Adrenal gland (tissue), 12 donors: ENCODE results near the gene ARHGEF28. TPM values are rescaled to one million over a fixed set of nuclear protein-coding genes. Genes with fewer than 3 reads are reported as not detected.

Experiments used
- DNase-seq, 7 donors: peaks; one replicate each; pipeline ENCODE4 v3.0.0-alpha.2; 2019 to 2020
- H3K27ac ChIP-seq, 5 donors: fragments of 200-600 bp; sonication (generic) in 4 of 5; 1 replicate in 3 of 5; 2 replicates in 2 of 5; pipeline versions ENCODE4 v1.5.1 to v1.8.0; 2016 to 2020; ENCODE audit warnings: mild to moderate bottlenecking in 1 of 5
- H3K27me3 ChIP-seq: fragments of 200-600 bp; 2 replicates; pipeline ENCODE4 v1.8.0; 2021
- H3K36me3 ChIP-seq, 2 donors: fragments of 200-600 bp; replicated peaks in 1 of 2; 1 replicate in 1 of 2; 2 replicates in 1 of 2; pipeline versions ENCODE4 v1.5.1 to v1.8.0; 2018 to 2022
- H3K4me1 ChIP-seq, 2 donors: fragments of 200-600 bp; replicated peaks in 1 of 2; 1 replicate in 1 of 2; 2 replicates in 1 of 2; pipeline versions ENCODE4 v1.5.1 to v1.8.0; 2018 to 2021
- H3K4me3 ChIP-seq, 4 donors: fragments of 200-600 bp; sonication (generic) in 3 of 4; one replicate each; pipeline ENCODE4 v1.5.1; 2016 to 2018
- H3K9me3 ChIP-seq, 3 donors: fragments of 200-600 bp; sonication (generic) in 1 of 3; replicated peaks in 1 of 3; 1 replicate in 2 of 3; 2 replicates in 1 of 3; pipeline versions ENCODE4 v1.5.1 to v1.8.0; 2016 to 2021
- POLR2A ChIP-seq, 2 donors: fragments of 450-650 bp; IDR thresholded peaks; one replicate each; pipeline ENCODE4 v1.6.1; 2017; ENCODE audit warnings: antibody characterized with exemption in 2 of 2, mild to moderate bottlenecking in 2 of 2, moderate library complexity in 1 of 2
- whole genome bisulfite sequencing, 4 donors: extraction: QIAGEN DNeasy Blood & Tissue Kit in 2 of 4; methylation state at CpG; one replicate each; pipeline versions ENCODE4 v1.1.5 to v1.1.7; 2013 to 2017; 5-methylcytosine and 5-hydroxymethylcytosine counted together
- intact Hi-C, 2 donors: fragments of 100-400 bp; cut with DNase I; formaldehyde crosslinking; loops; one replicate each; pipeline versions ENCODE4 v1.14.1 to v1.15.0; 2022 to 2023
- polyA plus RNA-seq, 3 donors: library from polyadenylated mRNA; stranded (reverse); fragments of 200-250 nt in 2 of 3; fragments of 350-450 nt in 1 of 3; fragmentation: Illumina TruSeq in 1 of 3; extraction: RNeasy Lipid Tissue Mini Kit (QIAGEN cat#74804) in 1 of 3; gene quantifications; one replicate each; pipeline ENCODE4 v1.2.3, GENCODE V29; 2013 to 2014
- total RNA-seq, 9 donors: library from RNA; depleted of rRNA in 4 of 9; stranded (reverse); fragments of >200 nt in 4 of 9; fragments of 120-200 nt in 1 of 9; fragmentation: NEBNext Ultra II Directional in 1 of 9; extraction: Animal tissue kit (Norgen Biotek cat#: 25700) in 1 of 9; gene quantifications; one replicate each; pipeline versions ENCODE4 v1.1.0 to v1.2.4, GENCODE V29; 2013 to 2023
- TF ChIP-seq, protein P1 (sequence below), 6 experiments: fragments of 450-650 bp in 4 of 6; fragments of 200-600 bp in 2 of 6; sonication (generic) in 1 of 6; IDR thresholded peaks; 1 replicate in 5 of 6; 2 replicates in 1 of 6; pipeline versions ENCODE4 v1.5.1 to v1.8.0; 2016 to 2021; ENCODE audit warnings: antibody characterized with exemption in 6 of 6, mild to moderate bottlenecking in 2 of 6, moderate library complexity in 1 of 6
- donor health status: healthy with polysubstance abuse.
- donor health status: Bipolar disorder and iron deficiency.
- donor health status: DM: yes; HTN: yes; CAD: no.
- donor health status: DM: no; HTN: no; CAD: no.
- donor health status: DM: no; HTN: no; CAD: no.
- donor health status: DM: yes; HTN: yes; CAD: no.

ARHGEF28 gene
- total and polyA plus RNA-seq, 12 donors, result 25.3 to 138 (median 42.4) TPM

DNA sequence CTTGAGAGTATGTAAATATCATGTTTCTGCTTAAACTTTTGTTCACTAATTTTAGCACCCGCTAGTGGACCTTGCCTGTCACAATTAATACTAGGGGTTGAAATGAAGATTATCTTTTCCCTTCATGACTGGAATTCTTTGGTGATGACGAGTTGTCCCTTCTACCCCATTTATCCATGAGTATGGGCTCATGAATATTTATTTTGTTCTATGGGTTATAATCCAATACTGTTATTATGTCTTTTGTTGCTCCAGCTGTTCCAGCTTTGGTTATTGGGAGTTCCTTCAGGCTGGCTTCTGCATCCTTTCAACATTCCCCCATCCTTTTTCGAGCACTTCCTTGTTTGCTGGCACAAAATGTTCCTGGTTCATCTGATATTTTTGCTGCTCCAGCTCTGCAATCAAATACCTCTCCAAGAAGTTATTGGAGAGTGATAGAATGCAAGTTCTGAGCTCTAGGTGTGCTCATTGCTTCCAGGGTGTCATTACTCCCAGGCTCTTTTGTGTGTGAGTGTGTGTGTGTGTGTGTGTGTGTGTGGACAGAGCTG, 19.7 kb upstream of the ARHGEF28 start:
- intact Hi-C loops, result no loop called here
- TF ChIP-seq, protein P1, sequence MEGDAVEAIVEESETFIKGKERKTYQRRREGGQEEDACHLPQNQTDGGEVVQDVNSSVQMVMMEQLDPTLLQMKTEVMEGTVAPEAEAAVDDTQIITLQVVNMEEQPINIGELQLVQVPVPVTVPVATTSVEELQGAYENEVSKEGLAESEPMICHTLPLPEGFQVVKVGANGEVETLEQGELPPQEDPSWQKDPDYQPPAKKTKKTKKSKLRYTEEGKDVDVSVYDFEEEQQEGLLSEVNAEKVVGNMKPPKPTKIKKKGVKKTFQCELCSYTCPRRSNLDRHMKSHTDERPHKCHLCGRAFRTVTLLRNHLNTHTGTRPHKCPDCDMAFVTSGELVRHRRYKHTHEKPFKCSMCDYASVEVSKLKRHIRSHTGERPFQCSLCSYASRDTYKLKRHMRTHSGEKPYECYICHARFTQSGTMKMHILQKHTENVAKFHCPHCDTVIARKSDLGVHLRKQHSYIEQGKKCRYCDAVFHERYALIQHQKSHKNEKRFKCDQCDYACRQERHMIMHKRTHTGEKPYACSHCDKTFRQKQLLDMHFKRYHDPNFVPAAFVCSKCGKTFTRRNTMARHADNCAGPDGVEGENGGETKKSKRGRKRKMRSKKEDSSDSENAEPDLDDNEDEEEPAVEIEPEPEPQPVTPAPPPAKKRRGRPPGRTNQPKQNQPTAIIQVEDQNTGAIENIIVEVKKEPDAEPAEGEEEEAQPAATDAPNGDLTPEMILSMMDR (IDR thresholded peaks at IDR 0.05), result no peak
- no peak for TF ChIP-seq POLR2A (IDR thresholded peaks at IDR 0.05)
- no peak for DNase-seq
- Histone ChIP-seq H3K9me3 (no peaks in the 10 kb centered on the region), H3K4me1 (peaks cover 0 to 6% of the 10 kb centered on the region in 2 donors), H3K36me3 (no peaks in the 10 kb centered on the region), H3K4me3 (no peak overlapping the region), H3K27ac (no peak overlapping the region), H3K27me3 (no peaks in the 10 kb centered on the region)
- WGBS, 4 donors, result 48 to 69% (median 66%) methylated on average over 3 of the region's 3 CpGs

DNA sequence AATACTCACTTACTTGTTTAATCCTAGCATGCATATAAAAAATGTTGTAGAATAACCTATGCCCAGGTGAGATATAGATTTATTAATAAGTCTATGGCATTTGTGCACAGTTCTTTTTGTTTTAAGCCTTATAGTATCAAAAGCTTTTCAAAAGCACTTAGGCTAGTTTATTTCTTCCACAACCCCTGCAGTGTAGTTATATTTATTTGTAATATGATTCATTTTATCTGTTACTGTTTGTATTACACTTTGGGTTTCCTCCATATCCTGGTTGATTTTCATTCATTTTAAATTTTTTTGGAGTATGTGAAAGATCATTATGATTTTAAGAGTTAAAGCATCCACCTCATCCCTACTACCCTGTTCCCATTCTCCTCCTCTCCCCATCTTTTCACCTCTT, 18.8 kb upstream of the ARHGEF28 start:
- Histone ChIP-seq H3K9me3 (no peaks in the 10 kb centered on the region), H3K36me3 (no peaks in the 10 kb centered on the region), H3K27me3 (no peaks in the 10 kb centered on the region), H3K27ac (no peak overlapping the region), H3K4me1 (peaks cover 0 to 6% of the 10 kb centered on the region in 2 donors), H3K4me3 (no peak overlapping the region)
- no peak for TF ChIP-seq POLR2A (IDR thresholded peaks at IDR 0.05)
- TF ChIP-seq, protein P1 (IDR thresholded peaks at IDR 0.05), result no peak
- intact Hi-C loops, result no loop called here
- DNase-seq, result no peak

DNA sequence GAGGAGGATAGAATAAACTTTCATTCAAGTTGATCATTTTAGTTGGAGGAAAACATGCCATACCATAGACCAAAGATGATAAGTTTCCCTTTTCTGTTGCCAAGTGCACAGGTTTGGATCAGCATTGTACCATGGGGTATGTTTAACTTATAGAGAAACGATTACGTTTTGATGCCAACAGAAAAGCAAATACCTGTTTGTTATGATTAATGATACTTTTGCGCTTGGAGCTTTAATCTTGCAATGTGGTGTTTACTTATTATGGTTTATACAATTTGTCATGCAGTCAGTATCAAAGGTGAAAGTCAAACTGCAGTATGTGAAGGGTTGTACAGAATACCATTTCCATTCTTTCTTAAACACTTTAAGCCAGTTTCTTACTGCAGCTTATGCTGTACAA, 13.2 kb upstream of the ARHGEF28 start:
- 72 to 87% (median 83%) methylated on average over 3 of the region's 3 CpGs for WGBS, 4 donors

DNA sequence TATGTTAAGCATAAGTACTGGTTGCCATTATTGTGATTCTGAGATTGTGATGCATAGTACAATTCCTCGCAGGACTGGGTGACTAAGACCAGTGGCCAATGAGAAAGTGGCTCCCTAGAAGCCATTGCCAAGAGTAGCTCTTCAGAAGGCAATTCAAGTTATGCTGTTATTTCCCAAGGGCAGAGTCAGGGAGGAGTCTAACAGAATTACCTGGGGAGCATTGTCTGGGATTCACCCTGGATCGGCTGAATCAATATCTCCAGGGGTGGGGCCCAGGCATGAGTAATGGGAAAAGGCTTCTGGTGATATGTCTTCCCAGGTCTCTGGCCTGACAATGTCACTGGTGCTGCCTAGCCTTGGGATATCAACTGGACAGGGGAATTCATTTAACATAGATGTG, 10.9 kb upstream of the ARHGEF28 start:
- Histone ChIP-seq H3K9me3 (no peaks in the 10 kb centered on the region), H3K36me3 (no peaks in the 10 kb centered on the region), H3K4me1 (peaks cover 0 to 7% of the 10 kb centered on the region in 2 donors), H3K27me3 (no peaks in the 10 kb centered on the region), H3K27ac (no peak overlapping the region), H3K4me3 (no peak overlapping the region)
- WGBS, 4 donors, result 70 to 84% (median 77%) methylated on average over 2 of the region's 2 CpGs
- intact Hi-C loops, result no loop called here
- TF ChIP-seq, protein P1 (IDR thresholded peaks at IDR 0.05), result no peak
- TF ChIP-seq POLR2A (IDR thresholded peaks at IDR 0.05), result no peak
- DNase-seq, result no peak

More for the DNA sequence above, 13.2 kb upstream of the ARHGEF28 start:
- no peaks in the 10 kb centered on the region for H3K27me3 ChIP-seq
- H3K9me3 ChIP-seq, result no peaks in the 10 kb centered on the region
- DNase-seq, result no peak
- intact Hi-C loops, result no loop called here
- H3K4me1 ChIP-seq, result peaks cover 0 to 5% of the 10 kb centered on the region in 2 donors
- TF ChIP-seq, protein P1 (IDR thresholded peaks at IDR 0.05), result no peak
- H3K4me3 ChIP-seq, result no peak overlapping the region
- H3K36me3 ChIP-seq, result no peaks in the 10 kb centered on the region
- no peak overlapping the region for H3K27ac ChIP-seq
